SK-N-MC (cell line): ENCODE results near the gene RGS6.

Experiments
- EZH2 ChIP-seq: fragments of 200-600 bp; sonication (generic); IDR thresholded peaks from one replicate; pipeline ENCODE4 v1.6.1; 2017; ENCODE audit warnings: antibody characterized with exemption
- POLR2AphosphoS5 ChIP-seq: IDR thresholded peaks from 2 replicates; pipeline ENCODE4 v1.6.1; 2012; ENCODE audit warnings: mild to moderate bottlenecking, low read depth, low read length, borderline replicate concordance

GRCh38 chr14:72315714-72316113, 383.5 kb downstream of the RGS6 start:
- TF ChIP-seq EZH2: no peak
- no peak for TF ChIP-seq POLR2AphosphoS5
